Mesendoderm (in vitro differentiated cells): Measurements from ENCODE around the gene BICDL2.

Source experiments
- DNase-seq: peaks from one replicate; pipeline ENCODE4 v3.0.0; 2013
- H2AK5ac ChIP-seq: 2 replicates; pipeline ENCODE4 v1.6.1; 2013; ENCODE audit warnings: low read length, inconsistent platforms
- H2BK120ac ChIP-seq: 2 replicates; pipeline ENCODE4 v1.6.1; 2013; ENCODE audit warnings: low read depth, mild to moderate bottlenecking, low read length, moderate library complexity, mixed read lengths
- H2BK15ac ChIP-seq: replicated peaks from 2 replicates; pipeline ENCODE4 v1.6.1; 2013; ENCODE audit warnings: low read depth, mild to moderate bottlenecking, moderate library complexity
- H2BK5ac ChIP-seq: 2 replicates; pipeline ENCODE4 v1.6.1; 2013; ENCODE audit warnings: low read length, inconsistent platforms
- H3K18ac ChIP-seq: 2 replicates; pipeline ENCODE4 v1.6.1; 2013; ENCODE audit warnings: mild to moderate bottlenecking, low read length, mixed read lengths
- H3K23ac ChIP-seq: one replicate; pipeline ENCODE4 v1.6.1; 2013; ENCODE audit warnings: low read length
- H3K27ac ChIP-seq: 2 replicates; pipeline ENCODE4 v1.5.1; 2013; ENCODE audit warnings: low read depth, mild to moderate bottlenecking, inconsistent platforms, low read length, moderate library complexity
- H3K27me3 ChIP-seq: 2 replicates; pipeline ENCODE4 v1.6.1; 2013; ENCODE audit warnings: low read length, control low read depth, mild to moderate bottlenecking, inconsistent platforms; ENCODE audit not compliant: insufficient read depth, poor library complexity
- H3K36me3 ChIP-seq: 2 replicates; pipeline ENCODE4 v1.6.1; 2013; ENCODE audit warnings: low read length, inconsistent platforms; ENCODE audit not compliant: control insufficient read depth, insufficient read depth
- H3K4ac ChIP-seq: one replicate; pipeline ENCODE4 v1.6.1; 2013; ENCODE audit warnings: low read depth, mild to moderate bottlenecking, low read length, moderate library complexity
- H3K4me1 ChIP-seq: 2 replicates; pipeline ENCODE4 v1.6.1; 2013; ENCODE audit warnings: low read depth, low read length, inconsistent platforms; ENCODE audit not compliant: control insufficient read depth
- H3K4me2 ChIP-seq: 2 replicates; pipeline ENCODE4 v1.6.1; 2013; ENCODE audit warnings: low read length
- H3K4me3 ChIP-seq: 2 replicates; pipeline ENCODE4 v1.5.1; 2013; ENCODE audit warnings: mild to moderate bottlenecking, low read length
- H3K56ac ChIP-seq: one replicate; pipeline ENCODE4 v1.6.1; 2013; ENCODE audit warnings: low read length
- H3K79me1 ChIP-seq: 2 replicates; pipeline ENCODE4 v1.6.1; 2013; ENCODE audit warnings: low read length, inconsistent platforms
- H3K79me2 ChIP-seq: 2 replicates; pipeline ENCODE4 v1.6.1; 2013; ENCODE audit warnings: mild to moderate bottlenecking, low read length; ENCODE audit not compliant: control insufficient read depth, insufficient read depth
- H3K9ac ChIP-seq: 2 replicates; pipeline ENCODE4 v1.6.1; 2013; ENCODE audit warnings: low read length, inconsistent platforms
- H4K5ac ChIP-seq: one replicate; pipeline ENCODE4 v1.6.1; 2013; ENCODE audit warnings: low read length
- H4K8ac ChIP-seq: one replicate; pipeline ENCODE4 v1.6.1; 2013; ENCODE audit warnings: low read depth, mild to moderate bottlenecking, control low read depth, low read length, moderate library complexity
- whole genome bisulfite sequencing: extraction: QIAGEN DNeasy Blood & Tissue Kit; methylation state at CpG from one replicate; pipeline ENCODE4 v1.1.7; 2013; ENCODE audit warnings: low lambda C conversion rate, missing lambda C conversion rate; ENCODE audit not compliant: insufficient coverage; ENCODE audit errors: extremely low coverage; 5-methylcytosine and 5-hydroxymethylcytosine counted together

Gene BICDL2

GRCh38 chr16:3046641-3047386 is 10.1 kb upstream of the BICDL2 start:
- no peak overlapping the region for H4K8ac ChIP-seq
- H2AK5ac ChIP-seq: no peak overlapping the region
- no peak overlapping the region for H3K27ac ChIP-seq
- H2BK5ac ChIP-seq: no peak overlapping the region
- H3K56ac ChIP-seq: peak overlapping the region; percentile 87
- no peaks in the 10 kb centered on the region for H3K79me2 ChIP-seq
- H3K4me1 ChIP-seq: no peaks in the 10 kb centered on the region
- no peaks in the 10 kb centered on the region for H3K79me1 ChIP-seq
- peaks cover 4% of the 10 kb centered on the region for H3K27me3 ChIP-seq
- no peak overlapping the region for H4K5ac ChIP-seq
- no CpG with 5 or more reads among the region's 54 CpGs for WGBS
- H2BK120ac ChIP-seq: peak overlapping the region; percentile 76
- H3K18ac ChIP-seq: peak overlapping the region; percentile 81
- no peak for DNase-seq
- peak overlapping the region; percentile 75 for H3K4me2 ChIP-seq
- H3K23ac ChIP-seq: no peak overlapping the region
- H3K9ac ChIP-seq: peak overlapping the region; percentile 70
- H3K36me3 ChIP-seq: no peaks in the 10 kb centered on the region
- peak overlapping the region; percentile 83 for H3K4ac ChIP-seq
- H3K4me3 ChIP-seq: peak overlapping the region; percentile 35
- no peak overlapping the region for H2BK15ac ChIP-seq

DNA sequence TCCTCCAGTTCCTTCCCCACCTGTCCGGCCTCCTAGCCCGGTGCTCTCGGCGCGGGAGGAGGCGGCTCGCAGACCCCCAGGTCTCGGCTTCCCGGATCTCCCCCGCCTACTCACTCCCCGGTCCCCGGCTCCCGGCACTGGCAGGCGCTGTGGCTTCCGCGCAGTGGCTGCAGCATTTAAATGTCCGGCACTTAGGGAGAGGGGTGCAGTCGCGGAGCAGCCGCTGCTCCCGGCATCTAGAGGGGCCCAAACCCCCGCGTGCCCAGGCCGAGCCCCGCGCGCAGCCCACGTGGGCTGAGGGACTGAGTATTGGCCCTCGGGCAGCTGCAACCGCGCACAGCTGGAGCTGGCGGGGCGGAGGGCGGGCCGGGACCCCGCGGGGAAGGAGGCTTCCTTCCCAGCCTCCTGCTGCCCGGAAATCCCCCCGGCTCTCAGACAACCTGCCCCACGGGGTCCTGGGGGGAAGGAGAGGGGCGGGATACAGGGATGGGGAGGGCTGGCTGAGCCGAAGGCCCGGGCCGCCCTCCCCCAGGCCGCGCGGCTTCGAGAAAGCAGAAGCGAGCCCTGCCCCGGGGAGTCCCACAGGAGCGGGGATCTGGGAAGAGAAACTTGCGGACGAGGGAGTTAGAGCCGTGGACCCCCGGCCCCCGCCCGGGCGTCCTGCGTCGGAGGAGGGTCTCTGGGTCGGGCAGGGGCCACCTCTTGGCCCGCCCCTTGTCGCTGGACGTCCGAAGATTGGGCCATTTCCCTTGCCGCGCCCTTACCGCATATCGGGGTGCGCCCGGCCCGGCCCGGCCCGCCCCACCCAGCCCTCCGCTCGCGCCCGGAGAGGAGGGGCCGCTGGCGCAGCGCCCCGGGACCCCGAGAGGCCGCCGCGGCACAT is 9.3 kb upstream of the BICDL2 start, which contains the start of gene MMP25:
Gene MMP25 (plus strand): TSS at position 804 of the 883 bp plus-strand sequence. CDS start 357 bp downstream, outside the sequence.
- Histone ChIP-seq H3K56ac (peak within 1 kb of the TSS; percentile 87), H2AK5ac (no peak within 1 kb of the TSS), H3K27me3 (peaks cover 4% of the 10 kb centered on the region), H2BK15ac (no peak within 1 kb of the TSS), H3K18ac (peak within 1 kb of the TSS; percentile 81), H3K79me1 (no peaks in the 10 kb centered on the region), H3K79me2 (no peaks in the 10 kb centered on the region), H3K4ac (peak within 1 kb of the TSS; percentile 83), H3K36me3 (no peaks in the 10 kb centered on the region), H3K4me2 (peak within 1 kb of the TSS; percentile 81), H3K9ac (peak within 1 kb of the TSS; percentile 74), H3K27ac (peak within 1 kb of the TSS; percentile 20), H3K4me1 (no peaks in the 10 kb centered on the region), H3K4me3 (peak within 1 kb of the TSS; percentile 43), H4K5ac (no peak within 1 kb of the TSS), H3K23ac (peak within 1 kb of the TSS; percentile 1), H2BK5ac (no peak within 1 kb of the TSS), H4K8ac (no peak within 1 kb of the TSS), H2BK120ac (peak within 1 kb of the TSS; percentile 76)
- no CpG with 5 or more reads among the region's 86 CpGs for WGBS
- peak; percentile 26 for DNase-seq

DNA sequence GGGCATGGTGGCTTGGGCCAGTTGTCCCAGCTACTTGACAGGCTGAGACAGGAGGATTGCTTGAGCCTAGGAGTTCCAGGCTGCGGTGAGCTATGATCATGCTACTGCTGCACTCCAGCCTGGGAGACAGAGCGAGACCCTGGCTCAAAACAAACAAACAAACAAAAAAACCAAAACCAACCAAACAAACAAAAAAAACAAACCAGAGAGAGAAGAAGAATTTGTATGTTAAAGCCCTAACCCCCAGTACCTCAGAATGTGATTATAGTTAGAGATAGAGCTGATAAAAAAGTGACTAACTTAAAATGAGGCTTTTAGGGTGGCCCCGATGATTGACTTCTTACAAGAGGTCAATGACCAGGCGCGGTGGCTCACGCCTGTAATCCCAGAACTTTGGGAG is 8.0 kb upstream of the BICDL2 start:
- Histone ChIP-seq H3K27me3 (peaks cover 4% of the 10 kb centered on the region), H3K4me3 (no peak overlapping the region)
- DNase-seq: no peak

DNA sequence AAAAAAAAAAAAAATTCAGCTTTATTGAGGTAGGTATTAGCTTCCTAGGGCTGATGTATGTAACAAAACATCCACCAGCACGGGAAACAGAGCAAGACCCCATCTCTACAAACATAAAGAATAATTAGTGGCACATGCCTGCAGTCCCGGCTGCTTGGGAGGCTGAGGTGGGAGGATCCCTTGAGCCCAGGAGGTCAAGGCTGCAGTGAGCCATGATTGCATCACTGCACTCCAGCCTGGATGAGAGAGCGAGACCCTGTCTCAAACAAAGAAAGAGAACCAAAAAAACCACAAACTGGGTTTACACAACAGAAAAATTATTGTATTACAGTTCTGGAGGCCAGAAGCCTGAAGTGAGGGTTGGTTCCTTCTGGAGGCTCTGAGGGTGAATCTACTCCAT is 5.6 kb upstream of the BICDL2 start:
- no peak overlapping the region for H4K5ac ChIP-seq
- H3K4ac ChIP-seq: no peak overlapping the region
- H3K56ac ChIP-seq: no peak overlapping the region
- peaks cover 4% of the 10 kb centered on the region for H3K27me3 ChIP-seq
- H3K4me3 ChIP-seq: no peak overlapping the region
- H3K79me1 ChIP-seq: no peaks in the 10 kb centered on the region
- no peak overlapping the region for H2AK5ac ChIP-seq
- no peak overlapping the region for H3K9ac ChIP-seq
- H3K4me2 ChIP-seq: no peak overlapping the region
- H4K8ac ChIP-seq: no peak overlapping the region
- H2BK15ac ChIP-seq: no peak overlapping the region
- H3K27ac ChIP-seq: no peak overlapping the region
- no peak overlapping the region for H3K23ac ChIP-seq
- WGBS: no CpG with 5 or more reads among the region's 3 CpGs
- no peaks in the 10 kb centered on the region for H3K36me3 ChIP-seq
- no peaks in the 10 kb centered on the region for H3K79me2 ChIP-seq
- H3K18ac ChIP-seq: no peak overlapping the region
- no peak overlapping the region for H2BK120ac ChIP-seq
- DNase-seq: no peak
- H3K4me1 ChIP-seq: no peaks in the 10 kb centered on the region
- no peak overlapping the region for H2BK5ac ChIP-seq

More for the DNA sequence above, 8.0 kb upstream of the BICDL2 start:
- WGBS: no CpG with 5 or more reads among the region's 6 CpGs
- no peak overlapping the region for H2BK120ac ChIP-seq
- H2AK5ac ChIP-seq: no peak overlapping the region
- no peaks in the 10 kb centered on the region for H3K4me1 ChIP-seq
- H4K8ac ChIP-seq: no peak overlapping the region
- H3K4me2 ChIP-seq: no peak overlapping the region
- H3K36me3 ChIP-seq: no peaks in the 10 kb centered on the region
- H3K79me1 ChIP-seq: no peaks in the 10 kb centered on the region
- no peak overlapping the region for H4K5ac ChIP-seq
- no peaks in the 10 kb centered on the region for H3K79me2 ChIP-seq
- no peak overlapping the region for H3K9ac ChIP-seq
- H3K4ac ChIP-seq: no peak overlapping the region
- H3K23ac ChIP-seq: no peak overlapping the region
- no peak overlapping the region for H2BK15ac ChIP-seq
- H3K27ac ChIP-seq: no peak overlapping the region
- H2BK5ac ChIP-seq: no peak overlapping the region
- H3K56ac ChIP-seq: no peak overlapping the region
- H3K18ac ChIP-seq: no peak overlapping the region

DNA sequence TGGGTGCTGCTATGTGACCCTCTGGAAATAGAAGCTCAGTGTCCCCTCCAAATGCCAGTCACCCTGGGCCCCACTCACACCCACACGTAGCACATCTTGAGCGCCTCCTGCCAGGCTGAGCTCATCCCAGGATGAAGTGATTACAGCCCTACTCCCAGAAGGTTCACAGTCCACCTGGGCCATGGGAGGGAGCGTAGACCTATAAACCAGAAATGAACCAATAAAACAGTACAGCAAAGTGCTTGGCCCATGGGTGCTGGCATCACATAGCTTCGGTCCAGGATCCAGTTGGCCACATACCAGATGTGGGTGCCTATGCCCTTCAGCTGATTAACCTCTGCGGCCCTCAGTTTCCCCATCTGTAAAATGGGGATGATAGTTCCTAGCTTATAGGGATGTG is 2.2 kb upstream of the BICDL2 start:
- WGBS: no CpG with 5 or more reads among the region's 5 CpGs
- Histone ChIP-seq H2AK5ac (no peak overlapping the region), H4K5ac (no peak overlapping the region), H4K8ac (no peak overlapping the region), H3K4me2 (no peak overlapping the region), H3K9ac (no peak overlapping the region), H3K56ac (no peak overlapping the region), H2BK5ac (no peak overlapping the region), H2BK120ac (no peak overlapping the region), H3K27ac (no peak overlapping the region), H2BK15ac (no peak overlapping the region), H3K79me2 (no peaks in the 10 kb centered on the region), H3K4ac (no peak overlapping the region), H3K36me3 (no peaks in the 10 kb centered on the region), H3K4me1 (no peaks in the 10 kb centered on the region), H3K27me3 (no peaks in the 10 kb centered on the region), H3K79me1 (no peaks in the 10 kb centered on the region), H3K18ac (no peak overlapping the region), H3K23ac (no peak overlapping the region), H3K4me3 (no peak overlapping the region)
- no peak for DNase-seq
